DMS53 treated with DMSO at 0.1 percent for 48 hours (cell line): ENCODE data around the gene IRS4.

Experiments
- DNase-seq: peaks from one replicate; lab custom pipeline; 2025; ENCODE audit not compliant: unreplicated experiment; lab: John Stamatoyannopoulos, UW

IRS4 gene

DNA sequence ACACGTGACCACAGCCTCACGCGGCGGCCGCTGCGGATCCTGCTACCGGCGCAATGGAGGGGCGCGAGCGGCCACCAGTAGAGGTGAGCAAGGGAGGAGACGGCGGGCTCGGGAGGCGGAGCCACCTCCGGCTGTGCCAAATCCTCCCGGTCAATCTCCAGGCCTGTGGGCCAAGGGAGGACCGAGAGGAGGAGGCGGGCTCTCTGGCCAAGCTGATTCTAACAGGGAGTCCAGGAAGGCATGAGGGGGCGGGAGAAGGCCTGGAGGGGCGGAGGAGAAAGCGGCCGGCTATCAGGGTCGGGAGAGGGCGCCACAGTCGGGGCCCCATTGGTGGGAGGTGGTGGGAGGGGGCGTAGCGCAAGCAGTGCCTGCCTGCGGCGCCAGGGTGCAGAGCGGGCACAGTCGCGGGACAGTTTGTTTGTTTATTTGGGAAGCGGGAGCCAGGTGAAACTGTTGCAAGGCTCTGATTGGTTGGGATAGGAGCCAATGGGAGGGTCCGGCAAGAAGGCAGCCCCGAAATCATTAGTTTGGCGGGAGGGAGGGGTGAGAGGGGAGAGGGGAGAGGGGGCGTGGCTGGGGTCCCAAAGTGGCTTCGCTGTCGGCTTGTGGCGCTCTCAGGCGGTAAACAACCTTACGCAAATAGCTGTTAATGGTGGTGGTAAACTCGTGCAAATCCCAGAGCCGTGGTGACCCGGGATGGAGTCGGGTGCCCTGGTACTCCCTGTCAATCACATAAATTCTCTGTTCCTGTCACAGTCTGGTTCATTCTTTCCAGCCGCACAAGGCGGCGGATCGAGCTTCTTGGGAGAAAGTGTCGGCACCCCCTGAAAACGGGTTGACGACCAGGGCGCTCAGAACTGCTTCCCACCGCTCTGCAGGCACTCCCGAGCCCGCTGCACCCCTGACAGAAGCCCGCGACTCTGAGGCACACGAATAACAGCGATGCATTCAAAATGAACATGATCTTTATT, at the start of gene IRS4:
Gene IRS4, minus strand, starts transcription at position 55 of the 971 bp plus-strand sequence.
- DNase-seq, result peak; percentile 63

DNA sequence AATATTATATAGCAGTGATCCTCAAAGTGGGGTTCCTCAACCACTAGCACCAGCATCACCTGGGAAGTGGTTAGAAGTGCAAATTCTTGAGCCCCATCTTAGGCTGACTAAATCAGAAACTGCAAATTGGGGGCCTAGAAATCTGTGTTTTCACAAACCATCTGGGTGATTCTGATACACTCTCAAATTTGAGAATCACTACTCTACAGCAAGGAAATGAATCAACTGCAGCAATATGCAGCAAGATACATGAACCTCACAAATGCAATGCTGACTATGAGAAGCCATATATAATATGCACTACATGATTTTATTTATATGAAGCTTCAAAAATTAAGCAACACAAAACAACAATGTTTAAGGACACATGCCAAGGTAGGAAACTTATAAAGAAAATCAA, 36.2 kb upstream of the IRS4 start:
- no peak for DNase-seq

DNA sequence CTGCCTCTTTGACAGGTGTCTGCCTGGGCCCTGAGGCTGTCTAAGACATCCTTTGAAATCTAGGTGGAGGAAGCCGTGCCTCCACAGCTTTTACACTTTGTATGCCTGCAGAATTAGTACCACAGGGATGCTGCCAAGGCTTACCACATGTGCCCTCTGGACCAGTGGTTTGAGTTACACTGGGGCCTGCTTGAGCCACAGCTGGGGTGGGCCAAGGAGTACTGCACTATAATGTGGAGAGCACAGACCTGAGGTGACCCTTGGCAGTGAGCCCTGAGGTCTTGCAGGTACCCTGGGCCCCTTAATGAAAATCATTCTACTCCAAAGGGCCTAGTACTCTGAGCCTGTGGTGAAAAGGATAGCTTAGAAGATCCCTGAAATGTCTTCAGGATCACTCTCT, 27.2 kb upstream of the IRS4 start:
- DNase-seq, result no peak

DNA sequence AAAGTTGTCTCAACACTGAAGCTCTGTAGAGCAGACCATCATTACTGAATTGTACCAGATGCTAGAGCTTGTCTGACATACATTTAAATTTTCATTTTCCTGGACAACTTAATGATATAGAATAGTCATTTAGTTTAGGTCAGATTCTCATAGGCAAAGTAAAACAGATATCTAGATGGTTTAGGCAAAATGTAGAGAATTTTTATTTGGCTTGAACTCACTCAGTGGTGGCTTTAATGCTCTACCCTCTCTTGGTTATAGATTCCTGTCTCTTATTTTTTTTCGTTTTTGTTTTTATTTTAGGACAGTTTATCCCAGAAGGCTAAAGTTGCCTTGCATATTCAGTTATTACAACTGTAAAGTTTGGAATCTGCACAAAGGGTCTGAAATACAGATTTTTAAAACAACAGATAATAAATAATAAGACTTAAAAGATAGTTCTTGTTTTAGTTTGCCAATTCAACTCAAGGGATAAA, 4.0 kb upstream of the IRS4 start:
- no peak for DNase-seq

DNA sequence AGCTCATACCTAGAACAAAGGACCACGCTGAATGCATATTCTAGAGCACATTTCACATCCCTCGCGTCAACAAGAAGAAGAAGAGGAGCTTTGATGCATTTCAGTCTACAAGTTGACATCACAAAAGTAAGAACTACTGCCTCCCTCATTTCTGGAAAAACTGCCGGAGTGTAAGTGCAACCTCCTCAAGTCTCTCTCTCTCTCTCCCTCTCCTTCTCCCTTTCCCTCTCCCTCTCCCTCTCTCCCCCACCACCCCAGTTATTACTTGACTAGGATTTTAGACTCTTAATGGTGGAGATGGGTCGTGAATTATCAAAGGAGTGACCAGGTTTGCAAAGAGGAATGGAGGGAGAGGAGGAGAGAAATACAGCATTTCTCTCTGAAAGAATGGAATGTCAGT, 1.4 kb upstream of the IRS4 start:
- no peak for DNase-seq

DNA sequence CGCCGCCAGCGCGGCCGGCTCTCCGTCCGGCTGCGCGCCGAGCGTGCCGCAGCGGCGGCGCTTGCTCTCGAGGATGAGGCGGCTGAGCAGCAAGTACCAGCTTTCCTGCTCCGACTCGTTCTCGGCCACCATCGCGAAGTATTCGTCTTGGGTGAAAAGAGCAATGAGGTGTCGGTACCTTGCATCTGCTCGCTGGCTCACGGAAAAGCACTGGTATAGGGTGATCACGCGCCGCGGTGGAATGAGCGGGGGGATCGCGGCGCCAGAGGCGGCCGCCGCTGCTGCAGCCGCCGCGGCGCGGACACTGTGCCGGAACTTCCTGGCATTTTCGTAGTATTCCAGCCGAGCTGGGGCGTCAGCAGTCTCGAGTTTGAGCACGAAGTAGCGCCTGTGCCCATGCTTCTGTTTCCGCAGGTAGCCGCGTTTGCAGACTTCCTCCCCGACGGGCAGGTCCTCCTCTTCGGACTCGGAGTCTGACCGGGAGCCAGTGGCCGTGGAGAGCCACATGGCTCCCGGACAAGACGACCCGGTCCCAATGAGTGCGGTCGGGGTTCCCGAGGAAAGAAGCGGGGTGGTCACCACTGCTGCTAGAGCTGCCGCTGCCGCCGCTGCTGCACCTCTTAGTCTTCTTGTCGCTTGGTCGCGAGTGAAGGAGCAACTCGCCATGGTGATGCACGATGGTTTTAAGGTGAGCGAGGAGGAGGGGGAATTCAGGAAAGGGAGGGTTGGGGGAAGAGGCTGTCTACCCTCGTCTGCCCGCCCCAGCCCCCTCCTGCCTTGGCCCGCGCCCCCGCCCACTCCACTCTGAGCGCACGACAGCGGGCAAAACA, 469 bp downstream of the IRS4 start:
- DNase-seq, result peak; percentile 44

DNA sequence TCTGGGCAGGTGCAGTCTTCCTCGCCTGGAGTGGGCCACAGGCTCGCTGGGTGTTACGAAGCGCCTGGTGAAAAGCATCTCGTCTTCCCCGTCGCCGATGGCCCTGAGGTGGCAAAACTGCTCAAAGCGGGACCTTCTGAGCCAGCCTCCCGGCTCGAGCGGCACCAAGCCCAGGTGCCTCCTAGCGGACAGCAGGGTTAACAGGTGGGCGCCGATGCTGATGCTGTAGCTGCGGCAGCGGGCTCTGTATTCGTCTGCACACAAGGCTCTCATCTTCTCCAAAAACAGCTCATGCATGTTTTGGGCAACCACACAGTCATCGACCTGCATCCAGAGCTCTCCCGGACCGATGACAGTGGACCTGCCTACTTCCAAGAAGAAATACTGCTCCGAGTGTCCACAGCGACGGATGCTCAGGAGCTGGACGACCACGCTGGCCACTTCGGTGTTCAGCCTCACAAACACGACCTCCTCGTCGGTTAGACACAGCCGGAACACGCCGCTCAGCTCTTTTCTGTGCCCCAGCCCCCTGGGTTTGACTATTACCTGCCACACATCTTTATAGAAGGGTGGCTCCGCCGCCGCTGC, 1.2 kb downstream of the IRS4 start:
- peak; percentile 28 for DNase-seq

DNA sequence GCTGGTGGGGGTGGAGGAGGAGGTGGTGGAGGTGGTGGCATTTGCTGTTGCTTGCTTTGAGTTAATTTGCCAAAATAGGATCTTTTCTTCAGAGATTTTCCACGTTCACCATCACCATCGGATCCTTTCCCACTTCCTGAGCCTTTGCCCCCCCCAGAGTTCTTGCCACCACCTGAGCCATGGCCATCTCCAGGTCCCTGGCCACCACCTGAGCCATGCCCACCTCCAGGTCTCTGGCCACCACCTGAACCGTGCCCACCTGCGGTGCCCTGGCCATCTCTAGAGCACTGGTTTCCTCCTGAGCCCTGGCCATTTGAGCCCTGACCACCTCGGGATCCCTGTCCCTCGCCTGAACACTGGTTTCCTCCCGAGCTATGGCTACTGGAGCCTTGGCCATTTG, 1.9 kb downstream of the IRS4 start:
- DNase-seq, result no peak

DNA sequence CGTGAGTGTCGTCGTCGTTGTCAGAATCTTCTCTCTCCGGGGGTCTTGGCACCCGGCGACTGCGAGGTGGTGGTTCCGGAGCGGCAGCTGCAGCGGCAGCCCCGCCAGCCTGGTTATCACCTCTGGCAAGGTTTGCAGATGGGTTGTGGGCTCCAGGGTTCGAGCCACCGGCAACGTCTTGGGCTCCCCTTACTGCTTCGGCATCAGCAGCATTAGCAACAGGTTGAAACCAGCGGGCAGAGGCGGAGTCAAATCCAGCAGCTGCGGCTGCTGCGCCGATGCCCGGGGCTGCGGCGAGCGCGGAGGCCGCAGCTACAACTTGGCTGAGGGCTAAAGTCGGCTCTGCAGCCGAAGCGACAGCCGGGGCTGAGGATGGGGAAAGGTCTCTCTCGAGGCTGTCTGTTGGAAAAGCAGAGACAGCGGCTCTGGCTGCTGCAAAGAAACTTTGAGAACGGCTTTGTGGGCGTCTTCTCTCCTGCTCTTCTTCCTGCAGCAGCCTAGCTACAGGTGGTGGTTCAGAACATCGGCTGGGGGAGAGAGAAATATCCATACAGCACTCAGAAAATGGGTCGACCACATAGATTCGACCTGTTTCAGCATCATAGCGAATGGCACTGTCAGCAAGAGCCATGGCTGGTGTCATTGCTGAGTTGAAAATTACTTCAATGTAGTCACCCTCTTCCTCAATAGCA, 3.6 kb downstream of the IRS4 start:
- no peak for DNase-seq

DNA sequence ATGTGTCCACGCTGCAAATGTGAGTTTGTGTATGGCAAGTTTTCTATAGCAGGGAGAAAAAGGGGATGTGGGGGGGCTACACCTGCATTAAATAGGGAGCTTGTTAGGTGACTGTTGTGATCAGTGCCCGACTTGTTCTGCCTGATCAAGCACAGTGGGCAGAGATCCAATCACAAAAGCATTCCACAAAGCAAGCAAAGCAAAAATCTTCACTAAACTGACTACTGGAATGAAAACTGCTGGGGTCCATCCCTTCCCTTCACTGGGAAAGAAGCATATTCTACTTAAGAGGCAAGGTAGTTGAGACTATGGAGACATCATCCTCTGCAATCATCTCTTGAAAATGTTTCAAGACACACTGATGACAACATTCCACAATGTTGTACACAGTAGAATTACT, 5.2 kb downstream of the IRS4 start:
- DNase-seq, result no peak

DNA sequence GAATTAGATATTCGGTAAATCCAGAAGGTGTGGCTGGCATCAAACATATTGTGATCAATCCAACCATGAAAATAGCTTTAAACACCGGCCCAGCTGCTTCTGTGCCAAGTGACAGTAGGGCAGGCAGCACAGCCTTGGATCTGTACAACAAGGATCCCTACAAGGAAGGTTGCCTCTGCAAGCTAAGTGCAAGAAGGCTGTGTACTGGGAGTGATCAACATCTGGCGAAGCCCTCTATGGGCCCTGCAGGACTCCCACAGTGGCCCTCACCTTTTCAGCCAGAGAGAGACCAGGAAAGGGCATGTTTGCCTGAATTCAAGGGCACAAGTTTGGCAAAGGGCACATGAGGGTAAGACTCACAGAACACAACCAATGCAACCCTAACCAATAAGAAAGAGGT, 9.6 kb downstream of the IRS4 start:
- DNase-seq, result no peak

DNA sequence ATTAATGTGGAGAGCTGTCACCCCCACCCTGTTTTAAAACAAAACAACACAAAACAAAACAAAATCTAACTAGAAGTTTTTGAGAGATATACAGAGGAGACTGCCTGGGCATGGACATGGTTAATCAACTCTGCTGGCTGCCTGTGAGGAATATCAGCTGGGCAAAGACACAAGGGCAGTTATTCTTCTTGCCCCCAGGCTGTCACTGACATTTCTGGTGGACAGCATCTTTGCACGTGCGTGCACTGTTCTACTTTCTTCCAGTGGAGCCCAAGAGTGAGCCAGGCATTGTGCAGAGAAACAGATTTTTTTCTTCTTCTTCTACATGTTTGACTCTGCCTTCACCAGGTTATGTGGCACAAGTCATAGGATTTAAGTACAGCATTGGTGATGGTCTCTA, 13.8 kb downstream of the IRS4 start:
- no peak for DNase-seq

DNA sequence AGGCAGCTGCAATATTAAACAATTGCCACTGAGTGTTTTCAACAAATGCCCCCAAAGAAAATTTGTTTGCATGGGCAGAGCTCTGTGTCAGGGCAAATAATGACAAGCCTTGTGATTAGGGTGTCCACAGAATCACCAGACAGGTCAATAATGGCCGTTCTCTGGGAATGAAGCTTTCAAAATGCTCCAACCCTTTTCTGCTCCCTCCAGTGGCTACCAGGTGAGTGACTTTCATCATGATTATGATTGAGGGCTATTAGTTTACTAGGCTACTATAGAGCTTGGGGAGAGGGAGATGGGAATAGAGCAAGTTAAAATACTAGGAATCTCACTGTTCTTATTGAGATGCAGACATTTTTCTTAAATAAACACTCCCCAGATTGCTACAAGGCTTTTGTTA, 23.5 kb downstream of the IRS4 start:
- DNase-seq, result no peak

DNA sequence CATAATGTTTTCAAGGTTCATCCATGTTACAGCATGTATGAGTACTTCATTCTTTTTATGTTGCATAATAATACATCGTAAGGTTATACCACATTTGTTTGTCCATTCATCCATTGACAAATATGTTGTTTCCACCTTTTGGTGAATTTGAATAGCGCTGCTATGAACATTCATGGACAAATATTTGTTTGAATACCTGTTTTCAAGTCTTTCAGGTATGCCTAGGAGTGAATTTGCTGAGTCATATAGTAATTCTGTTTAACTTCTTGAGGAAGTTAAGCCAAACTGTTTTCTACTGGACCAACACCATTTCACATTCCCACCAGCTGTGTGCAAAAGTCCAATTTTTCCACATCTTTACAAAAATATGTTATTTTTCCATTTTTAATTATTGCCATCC, 31.5 kb downstream of the IRS4 start:
- peak; percentile 36 for DNase-seq

DNA sequence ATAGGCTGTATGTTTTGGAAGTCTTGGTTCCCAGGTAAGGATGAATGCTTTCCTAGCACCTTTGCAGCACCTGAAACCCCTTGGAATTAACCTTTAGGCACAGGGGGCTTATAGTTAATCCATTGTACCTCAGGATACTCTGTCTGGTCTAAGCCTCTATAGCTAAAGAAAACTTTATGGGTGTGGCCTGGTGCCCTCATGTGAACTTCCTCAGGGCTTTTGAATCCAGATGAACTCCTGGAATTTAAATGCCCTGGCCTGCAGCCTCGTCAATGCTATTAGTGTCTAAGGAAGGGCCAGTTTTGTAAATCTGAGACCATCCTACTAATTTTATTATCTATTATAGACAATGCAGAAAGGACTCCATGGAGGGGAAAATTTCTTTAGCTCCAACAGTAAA, 33.8 kb downstream of the IRS4 start:
- DNase-seq, result no peak

DNA sequence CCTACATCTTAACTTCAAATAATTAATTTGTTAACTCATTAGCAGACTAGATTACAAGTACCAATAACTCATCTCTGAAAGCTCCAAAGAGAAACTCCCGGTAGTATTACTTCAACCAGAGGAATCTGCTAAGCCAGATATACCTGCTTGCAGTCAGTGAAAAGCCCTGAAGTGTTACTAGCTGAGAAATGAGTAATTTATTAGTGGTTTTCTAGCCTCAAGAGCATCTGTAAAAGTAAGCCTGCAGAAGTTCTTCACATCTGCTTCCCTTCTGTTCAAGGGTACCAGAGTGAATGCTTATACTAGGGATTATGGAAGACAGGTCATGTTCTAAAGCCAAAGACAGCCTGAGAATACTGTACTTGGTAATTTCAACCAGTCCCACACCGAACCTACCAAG, 34.7 kb downstream of the IRS4 start:
- no peak for DNase-seq

DNA sequence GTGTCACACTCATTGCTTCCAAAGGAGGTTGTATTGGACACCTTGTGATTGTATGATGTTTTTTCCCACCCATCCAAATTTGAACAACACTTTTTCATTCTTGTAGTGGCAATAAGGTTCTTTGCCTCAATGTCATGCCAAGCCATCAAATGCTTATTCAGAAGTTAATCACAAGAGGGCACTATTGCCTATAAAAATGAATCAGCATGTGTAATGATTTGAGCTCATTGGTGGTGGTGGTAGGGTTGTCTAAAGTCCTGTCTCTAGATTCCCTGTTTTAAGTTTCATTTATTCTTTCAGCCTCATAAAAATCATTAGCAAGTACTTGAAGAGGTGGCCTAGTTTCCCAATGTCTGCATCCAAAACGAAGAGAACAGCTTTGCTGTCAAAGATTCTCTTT, 37.0 kb downstream of the IRS4 start:
- peak; percentile 52 for DNase-seq

DNA sequence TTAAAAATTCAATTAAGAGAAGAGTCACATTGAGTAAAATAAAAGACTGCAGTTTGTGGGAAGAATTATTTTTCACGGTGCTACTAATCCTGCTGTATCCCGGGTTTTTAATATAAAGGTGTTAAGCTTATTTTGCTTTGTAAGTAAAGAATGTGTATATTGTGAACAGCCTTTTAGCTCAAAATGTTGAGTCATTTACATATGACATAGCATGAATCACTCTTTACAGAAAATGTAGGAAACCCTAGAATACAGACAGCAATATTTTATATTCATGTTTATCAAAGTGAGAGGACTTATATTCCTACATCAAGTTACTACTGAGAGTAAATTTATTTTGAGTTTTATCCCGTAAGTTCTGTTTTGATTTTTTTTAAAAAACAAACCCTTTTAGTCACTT, 39.7 kb downstream of the IRS4 start:
- DNase-seq, result no peak
